ENCODE results near the gene SCCPDH.

GRCh38 chr1:246748006-246748405 lies 23.8 kb downstream of the SCCPDH start:
- TF ChIP-seq CTCF (IDR thresholded peaks at IDR 0.05) (no peak), POLR2A (IDR thresholded peaks at IDR 0.05) (no peak)

All from lower leg skin (tissue), 3 donors.